Renal cortical epithelial cell (primary cell): ENCODE results near the gene HOXC13. TPM values are rescaled to one million over a fixed set of nuclear protein-coding genes. Genes with fewer than 3 reads are reported as not detected.

ENCODE experiments used
- DNase-seq: peaks from one replicate; pipeline ENCODE4 v3.0.0-alpha.2; 2011; ENCODE audit warnings: low read depth
- total RNA-seq: library from RNA; depleted of rRNA; stranded (reverse); fragments of >200 nt; gene quantifications from 2 replicates; pipeline ENCODE4 v1.2.3, GENCODE V29; 2014

The HOXC13 gene
- total RNA-seq, 1 donor from 2014 or later = 0.15 TPM

DNA sequence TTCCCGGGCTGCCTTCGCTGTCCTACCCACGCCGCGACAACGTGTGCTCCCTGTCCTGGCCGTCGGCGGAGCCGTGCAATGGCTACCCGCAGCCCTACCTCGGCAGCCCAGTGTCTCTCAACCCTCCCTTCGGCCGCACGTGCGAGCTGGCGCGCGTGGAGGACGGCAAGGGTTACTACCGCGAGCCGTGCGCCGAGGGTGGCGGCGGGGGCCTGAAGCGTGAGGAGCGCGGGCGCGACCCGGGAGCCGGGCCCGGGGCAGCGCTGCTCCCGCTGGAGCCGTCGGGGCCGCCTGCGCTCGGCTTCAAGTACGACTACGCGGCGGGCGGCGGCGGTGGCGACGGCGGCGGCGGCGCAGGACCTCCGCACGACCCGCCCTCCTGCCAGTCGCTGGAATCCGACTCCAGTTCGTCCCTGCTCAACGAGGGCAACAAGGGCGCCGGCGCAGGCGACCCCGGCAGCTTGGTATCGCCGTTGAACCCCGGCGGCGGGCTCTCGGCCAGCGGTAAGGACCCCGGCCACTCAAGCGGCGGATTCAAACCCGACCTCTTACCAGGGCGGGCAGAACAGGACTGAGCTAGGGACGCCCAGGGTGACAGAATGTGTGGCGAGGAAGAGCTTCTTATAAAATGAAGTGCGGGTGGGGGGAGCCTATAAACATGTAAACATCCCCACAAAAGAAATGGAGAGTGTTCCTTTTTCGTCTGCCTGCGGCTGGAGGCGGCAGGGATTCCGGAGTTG lies 16.6 kb downstream of the HOXC13 start:
- DNase-seq = no peak

GRCh38 chr12:53955776-53956250 lies 17.2 kb downstream of the HOXC13 start:
- no peak for DNase-seq

GRCh38 chr12:53956251-53956887 lies 17.7 kb downstream of the HOXC13 start:
- no peak for DNase-seq

DNA sequence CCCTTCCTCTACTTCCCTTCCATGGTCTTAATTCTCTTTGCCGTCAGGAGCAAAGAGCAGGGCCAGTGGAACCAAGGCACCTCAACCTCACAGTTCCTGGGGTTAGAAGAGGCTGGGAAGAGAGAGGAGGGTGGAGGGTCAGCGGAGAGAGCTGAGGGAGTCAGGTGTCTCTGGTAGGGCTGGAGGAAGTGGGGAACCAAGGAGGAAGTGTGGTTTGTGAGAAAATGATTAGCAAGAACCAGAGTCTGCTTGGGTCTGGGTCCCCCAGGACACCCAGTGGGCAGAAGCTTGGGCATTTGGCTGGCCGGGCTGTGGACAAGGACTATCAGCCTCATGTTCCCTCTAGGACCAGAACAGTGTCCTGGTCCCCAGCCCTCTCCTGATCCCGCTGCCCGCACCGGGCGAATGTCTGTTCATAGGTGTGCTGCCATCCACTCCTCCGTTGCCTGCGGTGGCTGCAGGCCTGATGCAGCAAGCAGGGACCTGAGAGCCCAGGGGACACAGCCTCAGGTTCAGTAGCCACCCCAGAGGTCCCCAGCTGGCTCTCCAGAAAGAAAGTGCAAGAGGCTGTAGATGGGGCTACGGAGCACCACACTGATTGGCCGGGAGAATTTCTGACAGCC lies 18.4 kb downstream of the HOXC13 start:
- DNase-seq = no peak

DNA sequence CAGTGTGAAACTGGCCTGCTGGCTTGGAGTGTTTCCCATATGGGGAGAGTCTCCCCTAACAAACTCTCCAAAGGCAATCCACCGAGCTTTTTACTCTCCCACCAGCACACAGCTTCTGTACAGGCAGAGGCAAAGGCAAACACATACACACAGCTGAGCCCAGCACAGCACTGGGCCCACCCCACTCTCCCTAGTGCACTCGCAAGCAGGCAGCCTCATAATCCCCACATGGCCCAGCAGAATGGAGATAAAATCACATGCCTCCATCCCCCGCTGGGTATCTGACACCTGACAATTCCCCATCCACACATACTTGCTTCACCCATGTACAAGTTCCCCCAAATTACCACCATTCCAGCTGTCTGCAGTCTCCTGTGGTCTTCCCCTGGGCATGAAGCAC lies 19.5 kb downstream of the HOXC13 start:
- no peak for DNase-seq

GRCh38 chr12:53959314-53959713 lies 20.7 kb downstream of the HOXC13 start:
- no peak for DNase-seq

DNA sequence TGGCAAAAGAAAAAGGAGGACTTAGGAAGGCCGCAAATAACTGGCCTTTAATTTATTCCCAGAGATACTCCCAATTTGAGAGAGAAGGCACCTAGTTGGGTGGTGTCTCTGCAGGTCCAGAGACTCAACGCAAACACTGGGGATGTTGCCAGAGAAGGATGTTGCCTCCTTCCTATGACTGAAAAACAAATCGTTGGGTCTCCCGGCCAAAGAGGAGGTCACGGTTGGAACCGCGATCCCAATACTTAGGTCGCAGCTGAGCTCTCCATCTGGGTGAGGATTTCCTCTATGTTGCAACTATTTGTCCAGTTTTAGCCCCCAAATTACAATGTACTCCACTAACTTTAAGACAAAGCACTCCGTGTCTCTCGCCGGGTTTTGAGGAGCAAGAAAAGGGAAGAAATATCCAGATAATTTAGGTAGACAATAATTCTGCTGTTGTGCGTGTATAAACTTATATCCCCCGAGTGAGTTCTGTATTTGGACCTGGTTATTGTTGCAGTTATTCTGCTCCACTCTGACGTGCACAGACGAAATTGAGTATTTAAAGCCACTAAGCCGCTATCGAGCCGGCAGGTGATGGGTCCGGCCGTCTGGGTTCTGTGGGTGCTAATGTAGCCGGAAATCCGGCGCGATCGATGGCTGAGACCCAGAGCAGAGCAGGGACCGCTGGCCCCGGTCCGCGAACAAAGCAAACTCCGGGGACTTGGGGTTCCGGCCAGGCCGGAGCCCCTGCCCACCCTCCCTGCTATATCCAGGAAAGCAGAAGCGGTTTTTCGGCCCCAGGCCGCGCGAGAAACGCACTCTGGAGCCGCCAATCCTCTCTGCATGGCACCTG lies 21.8 kb downstream of the HOXC13 start:
- no peak for DNase-seq

- DNase-seq = no peak
Observed at GRCh38 chr12:53961025-53961761, 22.6 kb downstream of the HOXC13 start.

GRCh38 chr12:53963005-53963404 lies 24.4 kb downstream of the HOXC13 start:
- DNase-seq = no peak

GRCh38 chr12:53963434-53964314 lies 25.0 kb downstream of the HOXC13 start:
- DNase-seq = no peak

GRCh38 chr12:53964315-53964713 lies 25.7 kb downstream of the HOXC13 start:
- no peak for DNase-seq

GRCh38 chr12:53965281-53966084 lies 26.9 kb downstream of the HOXC13 start:
- DNase-seq = no peak

GRCh38 chr12:53966085-53966384 lies 27.4 kb downstream of the HOXC13 start:
- no peak for DNase-seq

DNA sequence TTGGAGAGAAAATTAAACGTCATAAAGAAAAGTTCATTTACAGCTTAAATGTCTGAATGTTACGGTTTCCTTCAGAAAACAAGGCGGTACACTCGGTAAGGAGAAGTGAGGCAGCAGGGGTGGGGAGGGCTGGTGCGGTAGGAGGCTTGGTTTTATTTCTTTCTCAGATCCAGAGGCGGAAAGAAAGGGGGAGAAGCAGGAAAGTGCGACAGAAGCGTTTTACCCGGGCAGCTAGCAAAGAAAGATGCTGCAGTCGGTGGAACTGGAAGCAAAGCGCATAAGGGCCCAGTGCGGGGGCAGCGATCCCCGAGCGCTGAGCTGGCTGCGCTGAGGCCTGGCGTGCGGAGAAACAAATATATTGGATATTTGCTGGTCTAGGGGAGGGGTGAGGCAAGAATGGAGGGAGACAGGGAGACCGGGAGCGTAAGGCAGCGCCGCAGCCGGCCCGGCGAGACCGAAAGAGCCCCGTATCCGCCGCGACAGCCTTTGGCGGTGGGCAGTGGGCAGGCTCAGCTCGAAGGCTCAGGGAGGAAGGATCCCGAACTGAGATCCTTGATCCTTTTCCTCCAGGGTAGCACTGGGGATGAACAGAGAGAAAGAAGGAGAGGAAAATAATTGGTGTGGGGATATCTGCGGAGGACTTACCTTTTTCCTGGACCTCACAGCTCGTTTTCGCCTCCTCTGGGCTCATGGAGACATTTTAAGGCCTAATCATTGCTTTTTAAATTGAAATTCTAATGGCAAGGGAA lies 27.9 kb downstream of the HOXC13 start:
- DNase-seq = no peak

DNA sequence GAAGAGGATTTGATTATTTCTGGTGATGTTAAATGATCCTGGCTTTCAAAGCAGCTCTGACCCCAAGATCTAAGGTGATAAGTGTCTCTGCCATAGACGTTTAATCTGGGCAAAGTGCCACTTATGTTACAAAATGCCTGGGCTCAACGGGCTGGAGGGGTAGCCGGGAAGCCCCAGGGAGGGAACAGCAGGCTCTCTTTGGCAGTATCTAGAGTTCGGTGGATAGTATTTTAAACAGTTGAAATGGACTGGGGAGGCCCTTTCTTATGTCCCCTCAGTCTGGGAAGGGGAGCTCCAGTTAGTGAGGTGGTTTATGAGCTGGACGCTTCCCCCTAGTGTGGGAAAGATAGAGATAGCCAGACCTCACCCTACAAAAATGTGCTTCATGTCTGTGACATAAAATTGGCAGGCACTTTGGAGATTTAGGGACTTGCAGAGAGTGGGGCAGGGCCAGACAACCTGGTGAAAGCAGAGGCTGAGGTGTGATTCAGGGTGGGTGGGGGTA lies 28.8 kb downstream of the HOXC13 start:
- DNase-seq = no peak

DNA sequence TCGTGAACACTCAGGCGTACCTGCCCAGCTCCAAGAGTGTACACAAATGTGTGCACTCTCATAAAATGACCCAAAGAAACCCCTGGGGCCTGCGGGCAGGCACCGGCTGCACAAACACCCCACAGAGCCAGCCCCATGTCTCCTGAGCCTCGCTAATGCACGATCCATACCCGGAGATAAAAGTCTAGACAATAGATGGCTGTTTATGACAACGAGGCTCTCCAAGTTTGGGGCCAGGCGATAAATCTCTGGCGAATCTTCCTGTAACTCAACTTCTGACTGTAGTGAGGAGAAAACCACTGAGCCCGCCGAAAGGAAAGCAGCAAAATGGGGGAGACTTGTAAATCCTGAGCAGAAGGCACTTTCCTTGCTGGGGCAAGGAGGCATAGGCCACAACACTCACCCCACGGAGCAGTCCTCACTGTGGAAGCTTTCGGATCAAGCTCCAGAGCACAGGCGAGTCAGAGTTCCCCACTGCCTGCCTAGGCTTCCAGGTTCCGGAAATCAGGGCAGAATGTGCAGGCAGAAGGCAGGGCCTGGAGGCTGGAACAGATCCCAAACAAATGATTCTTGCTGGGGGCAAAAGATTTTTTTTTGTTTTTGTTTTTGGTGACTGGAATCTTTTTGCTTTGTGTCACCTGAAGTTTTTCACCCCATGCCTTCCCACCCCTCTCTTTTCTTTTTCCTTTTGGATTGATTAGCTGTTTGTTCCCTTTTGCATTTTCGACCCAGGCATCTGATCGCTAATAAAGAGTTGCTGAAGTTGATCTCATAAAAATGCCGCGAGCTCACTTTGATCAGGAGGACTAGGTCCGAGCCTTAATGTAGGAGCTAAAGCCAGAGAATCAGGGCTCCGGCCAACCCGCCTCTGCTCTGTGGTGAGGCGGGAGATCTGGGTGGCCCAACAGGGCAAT lies 29.8 kb downstream of the HOXC13 start:
- no peak for DNase-seq

DNA sequence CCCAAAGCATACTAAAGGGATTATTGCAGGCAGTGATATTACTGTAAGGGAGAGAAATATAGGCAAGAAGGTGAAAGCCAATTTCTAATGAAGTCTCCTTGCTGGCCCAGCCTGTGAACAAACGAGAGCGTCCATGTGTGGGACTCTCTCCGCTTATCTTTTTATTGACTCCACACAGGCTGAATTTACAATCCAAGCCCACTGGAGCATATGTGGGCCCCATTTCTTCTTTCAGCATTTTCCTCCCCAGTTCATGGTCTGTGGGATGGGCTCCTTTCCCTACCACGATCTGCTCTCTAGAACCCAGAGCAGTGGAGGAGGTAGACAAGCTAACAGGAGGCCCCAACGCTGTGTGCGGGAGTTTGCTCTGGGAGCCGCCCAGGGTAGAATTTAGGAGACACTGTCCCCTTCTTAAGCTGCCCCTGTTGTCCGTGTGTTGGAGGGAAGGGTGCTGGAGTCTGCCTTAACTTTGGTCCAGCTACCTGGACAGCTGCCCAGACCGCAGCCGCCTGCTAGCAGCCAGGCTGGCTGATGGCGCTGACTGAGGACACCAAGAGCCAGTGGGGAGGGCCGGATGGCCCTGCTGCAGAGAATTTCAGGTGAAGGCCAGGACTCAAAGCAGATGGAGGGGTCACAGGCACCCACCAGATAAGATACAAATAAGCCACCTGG lies 31.1 kb downstream of the HOXC13 start:
- DNase-seq = no peak
